ENCODE measurements around the gene NCAPG2.

NCAPG2 gene

DNA sequence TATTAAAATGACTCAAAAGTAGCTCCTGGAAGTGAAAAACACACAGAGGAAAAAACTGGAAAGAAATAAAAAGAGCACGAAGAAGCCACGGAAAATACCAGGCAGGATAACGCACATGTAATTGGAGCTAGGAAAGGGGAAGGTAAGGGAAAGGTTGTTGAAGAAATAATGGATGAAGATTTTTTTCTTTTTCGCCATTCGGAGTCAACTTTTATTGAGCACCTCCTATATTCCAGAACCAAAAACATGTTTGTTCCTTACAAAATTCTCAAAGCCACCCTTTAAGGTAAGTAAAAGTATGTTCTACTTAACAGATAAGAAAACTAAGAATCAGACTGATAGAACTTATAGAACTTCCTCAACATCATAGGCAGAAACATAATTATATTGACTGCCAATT, 84.2 kb downstream of the NCAPG2 start:
- no peak for DNase-seq

DNA sequence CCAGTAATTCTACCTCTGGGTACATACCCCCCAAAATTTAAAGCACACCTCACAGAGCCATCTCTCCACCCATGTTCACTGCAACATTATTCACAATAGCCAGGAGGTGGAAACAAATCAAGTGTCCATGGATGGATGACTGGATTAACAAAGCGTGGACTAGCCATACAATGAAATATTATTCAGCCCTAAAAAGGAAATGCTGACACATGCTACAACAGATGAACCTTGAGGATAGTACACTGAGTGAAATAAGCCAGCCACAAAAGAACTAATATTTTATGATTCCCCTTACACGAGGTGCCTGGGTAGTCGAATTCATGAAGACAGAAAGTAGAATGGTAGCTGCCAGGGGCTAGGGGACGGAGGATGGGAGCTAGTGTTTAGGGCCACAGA, 85.9 kb downstream of the NCAPG2 start:
- no peak for DNase-seq

DNA sequence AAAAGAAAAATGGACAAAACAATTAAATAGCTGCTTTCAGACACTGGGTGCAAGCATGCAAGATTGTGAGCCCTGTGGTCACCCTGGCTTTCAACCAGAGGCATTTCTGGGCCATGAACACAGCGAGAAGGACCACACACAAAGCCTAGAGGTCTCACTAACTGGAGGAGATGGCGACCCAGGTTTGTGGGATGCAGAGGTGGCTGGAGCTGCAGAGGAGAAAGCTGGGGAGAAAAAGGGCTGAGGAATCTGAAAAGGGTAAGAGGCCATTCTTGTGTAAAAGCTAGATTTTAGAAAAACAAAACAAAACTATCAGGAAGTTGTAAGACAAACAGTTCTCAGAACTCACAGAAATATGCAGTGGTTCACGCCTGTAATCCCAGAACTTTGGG, 86.9 kb downstream of the NCAPG2 start:
- no peak for DNase-seq

DNA sequence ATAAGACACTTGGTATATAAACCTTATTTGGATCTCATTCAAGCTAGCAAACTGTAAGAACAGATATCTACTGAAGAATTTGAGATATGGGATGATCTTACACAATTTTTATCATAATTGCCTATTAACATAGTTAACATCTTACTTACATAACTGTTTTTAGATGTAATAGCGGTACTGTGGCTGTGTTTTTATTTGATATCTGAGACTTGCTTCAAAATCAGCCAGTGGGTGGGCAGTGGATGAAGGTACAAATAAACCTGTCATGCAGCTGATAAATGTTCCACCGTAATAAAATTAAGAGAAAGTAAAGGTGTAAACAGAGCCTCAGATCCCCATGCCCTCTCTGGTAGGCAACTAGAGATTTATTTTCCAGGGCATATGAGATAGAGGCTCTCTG, 88.6 kb downstream of the NCAPG2 start:
- no peak for DNase-seq

DNA sequence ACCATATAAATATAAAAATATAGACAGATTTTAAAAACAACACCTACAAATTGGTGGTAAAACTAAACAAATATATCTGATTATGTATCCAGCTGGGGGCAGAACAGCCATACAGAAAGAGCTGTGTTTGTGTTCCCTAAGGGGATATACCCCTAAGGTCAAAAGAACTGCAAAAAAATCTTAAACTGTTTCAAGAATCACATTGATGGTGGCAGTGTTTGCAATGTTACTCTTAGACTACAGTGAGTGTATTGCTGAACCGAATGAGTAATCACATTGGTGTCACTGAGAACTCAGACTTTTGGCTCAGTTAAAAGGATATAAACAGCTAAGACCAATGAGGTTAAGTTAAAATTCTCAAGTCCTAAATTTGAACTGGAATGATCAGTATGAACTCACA, 89.9 kb downstream of the NCAPG2 start:
- no peak for DNase-seq

GRCh38 chr7:158613481-158613880, 91.1 kb downstream of the NCAPG2 start:
- no peak for DNase-seq

GRCh38 chr7:158612546-158612945, 92.1 kb downstream of the NCAPG2 start:
- no peak for DNase-seq

DNA sequence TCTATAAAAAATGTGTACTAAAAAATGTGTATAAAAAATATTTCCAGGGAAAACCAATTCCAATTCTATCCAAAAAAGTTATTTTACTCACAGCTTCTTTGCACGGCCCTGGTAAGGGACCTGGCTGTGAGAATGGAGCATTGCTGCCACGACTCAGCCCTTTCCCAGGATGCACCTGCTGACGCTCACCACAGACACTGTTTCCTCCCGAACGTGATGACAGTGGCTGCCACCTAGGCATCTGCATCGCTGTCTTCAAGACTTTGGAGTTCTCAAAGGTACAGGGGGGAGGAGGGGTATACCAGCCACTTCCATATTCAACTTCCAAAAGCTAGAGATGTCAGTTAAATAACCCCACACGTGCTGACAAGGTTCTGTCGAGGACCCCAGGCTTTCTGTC, 93.1 kb downstream of the NCAPG2 start:
- no peak for DNase-seq

DNA sequence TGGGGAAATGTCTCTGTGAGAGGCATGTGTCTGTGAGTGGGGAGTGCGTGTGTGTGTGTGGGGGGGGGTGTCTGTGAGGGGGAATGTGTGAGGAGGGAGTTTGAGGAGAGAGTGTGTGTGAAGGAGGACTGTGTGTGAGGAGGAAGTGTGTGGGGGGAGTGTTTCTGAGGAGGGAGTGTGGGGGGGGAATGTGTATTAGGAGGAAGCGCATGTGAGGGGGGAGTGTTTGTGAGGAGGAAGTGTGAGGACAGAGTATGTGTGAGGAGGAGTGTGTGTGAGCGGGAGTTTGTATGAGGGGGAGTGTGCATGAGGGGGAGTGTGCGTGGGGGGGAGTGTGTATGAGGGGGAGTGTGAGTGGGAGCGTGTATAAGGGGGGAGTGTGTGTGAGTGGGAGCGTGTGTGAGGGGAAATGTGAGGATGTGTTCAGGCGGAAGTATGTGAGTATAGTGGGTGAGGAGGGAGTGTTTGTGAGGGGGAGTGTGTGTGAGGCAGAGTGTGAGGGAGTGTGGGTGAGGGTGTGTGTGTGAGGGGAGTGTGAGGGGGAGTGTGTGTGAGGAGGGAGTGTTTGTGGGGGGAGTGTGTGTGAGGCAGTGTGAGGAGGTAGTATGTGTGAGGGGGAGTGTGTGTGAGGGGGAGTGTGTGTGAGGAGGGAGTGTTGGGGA, 95.2 kb downstream of the NCAPG2 start:
- DNase-seq = no peak

DNA sequence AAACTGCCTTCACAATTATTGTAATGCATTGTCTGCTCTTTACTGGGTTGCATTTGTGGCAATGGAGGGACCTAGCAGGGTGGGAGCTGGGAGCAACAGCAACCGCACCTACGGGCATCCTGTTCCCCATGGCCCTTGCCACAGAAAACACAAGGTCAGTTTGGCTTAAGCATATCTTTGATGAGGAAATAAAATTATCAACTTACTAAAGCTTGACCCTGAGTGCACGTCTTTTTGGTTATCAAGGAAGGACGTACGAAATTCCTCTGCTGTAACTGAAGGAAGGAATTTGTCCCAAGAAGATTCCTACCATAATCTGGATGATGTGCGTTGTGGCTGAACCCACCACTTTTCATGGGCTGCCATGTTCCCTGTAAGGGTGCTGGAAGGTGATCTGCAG, 97.0 kb downstream of the NCAPG2 start:
- DNase-seq = no peak

DNA sequence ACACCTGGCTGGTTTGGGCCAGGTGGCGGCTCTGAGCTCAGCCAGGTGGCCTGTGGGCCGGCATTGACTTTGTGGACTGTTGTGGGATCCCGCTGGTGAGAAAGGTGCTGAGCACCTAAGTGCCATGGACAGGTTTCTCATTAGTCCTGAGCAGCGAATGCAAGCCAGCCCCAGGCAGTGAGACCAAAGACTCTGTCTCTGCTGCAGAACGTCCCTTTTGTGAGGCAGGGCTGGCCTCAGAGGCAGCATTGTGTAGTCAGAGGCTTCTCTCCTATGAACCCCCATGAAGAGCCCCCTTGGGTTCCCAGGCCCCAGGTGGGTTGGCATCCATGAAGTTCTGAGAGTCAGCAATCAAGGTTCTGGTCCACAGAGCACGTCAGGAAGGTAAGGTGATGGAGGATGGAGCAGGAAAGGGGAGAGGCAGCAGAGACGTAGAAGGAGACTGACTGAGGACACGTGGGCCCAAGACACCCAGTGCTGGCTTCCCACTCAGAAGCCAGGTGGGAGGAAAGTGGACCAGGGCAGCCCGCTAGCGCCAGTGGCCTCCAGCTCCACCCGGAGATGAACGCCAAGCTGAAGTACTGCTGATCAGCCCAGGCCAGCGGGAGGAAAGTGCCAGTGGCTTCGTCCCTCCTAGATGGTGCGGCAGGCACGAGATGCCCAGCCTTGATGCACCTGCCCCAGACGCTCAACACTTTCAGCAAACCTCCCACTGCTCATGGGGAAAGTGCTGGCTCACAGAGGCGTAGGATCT, 97.8 kb downstream of the NCAPG2 start:
- DNase-seq = no peak

GRCh38 chr7:158606129-158606528, 98.5 kb downstream of the NCAPG2 start:
- DNase-seq = no peak

DNA sequence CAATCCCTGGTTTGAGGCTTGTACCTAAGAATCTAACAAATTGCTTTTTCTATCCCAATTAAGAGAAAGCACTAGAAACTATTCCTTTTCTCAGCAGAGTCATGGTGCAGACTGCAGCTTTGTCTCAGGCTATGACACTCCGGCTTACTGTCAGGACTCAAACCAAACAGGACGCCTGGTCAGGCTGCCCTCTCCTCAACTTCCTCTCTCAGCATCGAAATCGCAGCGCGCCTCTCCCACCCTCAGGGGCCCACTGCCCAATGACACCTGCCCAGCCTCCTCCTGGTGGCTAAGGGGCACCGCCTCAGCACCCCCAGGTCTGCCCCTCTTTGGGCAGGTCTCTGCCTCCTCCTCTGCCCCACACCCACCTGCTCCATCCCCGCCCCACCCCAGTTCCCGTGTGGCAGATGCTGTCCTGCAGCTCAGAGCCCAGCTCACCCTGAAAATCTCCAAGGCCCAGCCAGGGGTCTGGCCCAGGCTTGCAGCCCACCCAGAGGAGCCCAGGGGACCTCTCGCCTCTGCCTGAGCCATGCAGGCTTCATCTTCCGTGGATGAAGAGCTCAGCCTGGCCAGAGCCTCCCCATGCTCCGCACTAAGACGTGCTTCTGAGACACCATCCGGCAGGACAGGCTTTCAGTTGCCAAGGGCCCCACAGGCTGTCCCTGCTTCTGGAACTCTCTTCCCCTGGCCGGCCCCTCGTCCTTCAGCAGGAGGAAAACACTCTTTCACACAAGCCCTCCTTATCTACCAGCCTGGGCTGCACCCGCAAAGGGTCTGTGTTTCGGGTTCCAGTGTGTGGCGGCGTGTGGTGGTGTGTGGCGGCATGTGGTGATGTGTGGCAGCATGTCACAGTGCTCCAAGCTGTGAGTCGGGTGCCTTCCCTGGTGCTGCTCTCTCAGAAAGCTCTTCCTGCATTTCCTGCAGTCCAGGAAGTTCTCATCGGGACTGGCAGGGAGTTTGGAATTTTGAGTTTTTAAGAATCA, 100.5 kb downstream of the NCAPG2 start:
- no peak for DNase-seq

DNA sequence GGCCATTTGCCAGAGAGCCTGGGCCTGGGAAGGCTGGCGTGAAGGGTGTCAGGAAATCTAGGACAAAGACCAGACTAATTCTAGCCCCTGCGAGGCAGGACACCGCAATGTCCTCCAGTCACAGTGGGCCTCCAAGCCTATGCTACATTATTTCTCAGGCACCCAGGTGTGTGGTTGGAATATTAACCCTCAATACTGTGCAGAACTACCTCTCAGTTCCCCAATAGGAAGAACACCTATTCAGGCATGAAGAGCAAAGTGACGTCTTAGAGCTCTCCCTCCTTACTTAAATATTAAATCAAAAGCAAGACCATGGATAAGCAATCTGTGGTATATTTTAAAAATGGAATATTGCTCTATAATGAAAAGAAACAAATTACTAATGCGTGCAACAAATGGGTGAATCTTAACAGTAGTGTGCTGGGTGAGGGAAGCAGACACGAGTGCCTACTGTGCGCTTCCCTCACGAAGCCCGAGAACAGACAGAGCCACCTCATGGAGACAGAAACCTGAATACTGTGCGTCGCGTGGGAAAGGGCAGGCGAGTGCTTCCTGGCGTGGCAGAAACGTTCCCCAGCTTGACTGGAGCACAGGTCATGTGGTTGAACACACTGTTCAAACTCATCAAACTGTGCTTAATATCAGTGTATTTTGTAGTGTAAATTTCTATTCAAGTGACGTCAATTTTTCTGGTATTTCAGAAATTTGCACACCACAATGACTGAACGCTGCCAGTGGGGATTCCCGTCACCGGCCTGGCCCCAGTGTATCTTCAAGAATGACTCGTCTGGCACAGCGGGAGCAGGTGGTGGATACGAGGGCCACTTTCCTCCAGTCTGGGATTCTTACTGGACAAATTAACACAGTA, 101.5 kb downstream of the NCAPG2 start:
- no peak for DNase-seq

- DNase-seq = no peak
Measured at GRCh38 chr7:158602041-158602440, 102.6 kb downstream of the NCAPG2 start.

DNA sequence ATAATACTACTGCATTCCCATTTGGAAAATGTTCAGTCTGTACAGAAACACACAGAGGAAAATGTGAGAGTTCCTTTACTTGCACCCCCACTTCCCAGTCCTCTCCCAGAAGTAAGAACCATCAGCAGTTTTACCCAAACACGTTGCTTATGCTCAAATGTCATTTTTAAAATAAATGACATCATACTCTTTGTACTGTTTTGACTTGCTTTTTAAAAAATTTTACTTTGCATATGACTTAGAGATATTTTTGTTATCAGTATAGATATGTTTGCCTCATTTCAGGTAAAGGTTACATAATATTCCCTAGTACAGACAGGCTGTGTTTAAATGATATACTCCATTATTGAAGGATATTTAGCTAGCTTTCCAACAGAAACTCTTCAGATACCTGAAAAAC, 103.5 kb downstream of the NCAPG2 start:
- no peak for DNase-seq

GRCh38 chr7:158596745-158597144, 107.9 kb downstream of the NCAPG2 start:
- no peak for DNase-seq

DNA sequence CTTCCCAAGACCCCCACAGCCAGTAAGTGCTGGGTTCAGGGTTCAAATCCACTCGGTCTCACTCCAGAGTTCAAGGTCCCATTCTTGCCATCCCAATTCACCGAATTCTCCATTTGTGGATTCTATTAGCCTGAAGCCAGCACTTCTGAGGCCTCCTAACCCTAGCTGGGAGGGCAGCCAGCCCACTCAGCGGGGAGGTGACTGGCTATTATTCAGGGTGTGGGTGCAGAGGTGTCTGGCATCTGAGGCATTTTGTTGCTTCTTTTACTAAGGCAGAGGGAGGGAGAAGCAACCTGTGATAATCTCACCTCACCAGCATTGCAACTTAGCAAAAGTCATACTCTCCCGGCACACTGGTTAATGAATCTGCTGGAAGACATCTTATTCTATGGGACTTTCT, 108.3 kb downstream of the NCAPG2 start:
- no peak for DNase-seq

GRCh38 chr7:158595068-158595467, 109.5 kb downstream of the NCAPG2 start:
- no peak for DNase-seq

DNA sequence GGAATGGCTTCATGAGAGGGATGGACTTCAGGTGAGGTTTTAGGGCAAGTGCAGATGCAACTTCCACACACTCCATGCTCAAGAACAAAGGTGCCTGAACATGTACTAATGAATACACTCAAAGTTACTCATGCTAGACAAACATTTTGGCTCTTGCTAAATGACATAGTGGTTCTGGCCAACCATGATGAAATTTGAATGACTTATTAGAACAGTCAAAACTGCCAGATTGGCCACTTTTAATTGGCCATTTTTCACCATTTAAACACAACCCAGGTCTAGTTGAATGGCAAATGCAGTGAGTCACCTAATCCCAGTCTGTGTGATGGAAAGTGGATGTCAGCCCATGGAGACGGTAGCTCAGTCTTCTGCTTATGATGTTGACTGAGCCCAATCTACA, 112.1 kb downstream of the NCAPG2 start:
- no peak for DNase-seq

- DNase-seq = no peak
Measured at GRCh38 chr7:158591944-158592343, 112.7 kb downstream of the NCAPG2 start.

DNA sequence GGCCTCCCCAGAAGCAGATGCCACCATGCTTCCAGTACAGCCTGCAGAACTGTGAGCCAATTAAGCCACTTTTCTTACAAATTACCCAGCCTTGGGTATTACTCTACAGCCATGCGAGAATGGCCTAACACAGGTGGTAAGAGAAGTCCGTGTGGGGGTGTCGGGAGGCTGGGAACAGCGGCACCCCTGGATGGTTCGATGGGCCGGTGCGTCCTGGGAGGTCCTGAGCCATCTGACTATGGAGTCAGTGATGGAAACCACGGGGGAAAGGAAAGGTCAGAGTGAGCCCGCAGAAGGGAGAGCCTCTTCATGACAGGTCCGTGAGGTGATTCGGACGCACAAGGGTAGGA, 114.4 kb downstream of the NCAPG2 start:
- DNase-seq = no peak

DNA sequence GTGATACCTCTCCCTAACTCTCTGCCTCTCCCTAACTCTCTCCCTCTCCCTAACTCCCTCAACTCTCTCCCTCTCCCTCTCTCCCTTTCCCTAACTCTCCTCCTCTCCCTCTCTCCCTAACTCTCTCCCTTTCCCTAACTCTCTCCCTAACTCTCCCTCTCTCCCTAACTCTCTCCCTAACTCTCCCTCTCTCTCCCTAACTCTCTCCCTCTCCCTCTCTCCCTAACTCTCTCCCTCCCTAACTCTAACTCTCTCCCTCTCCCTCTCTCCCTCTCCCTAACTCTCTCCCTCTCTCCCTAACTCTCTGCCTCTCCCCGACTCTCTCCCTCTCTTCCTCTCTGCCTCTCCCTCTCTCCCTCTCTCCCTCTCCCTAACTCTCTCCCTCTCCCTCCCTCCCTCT, 115.0 kb downstream of the NCAPG2 start:
- no peak for DNase-seq

All from CD4-positive, alpha-beta T cell treated with Interleukin-4 for 1 hour (primary cell).